GM12873 (cell line): Measurements from ENCODE around the gene SPSB2.

ENCODE experiments used
- CTCF ChIP-seq: IDR thresholded peaks from 2 replicates; pipeline ENCODE4 v1.5.1; 2012; ENCODE audit warnings: low read depth, mild to moderate bottlenecking, moderate library complexity, low read length, control low read depth; ENCODE audit not compliant: insufficient read depth; ENCODE audit errors: missing control alignments

Gene SPSB2

GRCh38 chr12:6904280-6905276 lies 31.5 kb upstream of the SPSB2 start, which contains the start of gene LRRC23:
LRRC23 (plus strand) TSS chr12:6904822; CDS start chr12:6905634, 812 bp downstream.
- TF ChIP-seq CTCF: no peak

GRCh38 chr12:6903722-6904121 lies 30.6 kb upstream of the SPSB2 start:
- no peak for TF ChIP-seq CTCF

DNA sequence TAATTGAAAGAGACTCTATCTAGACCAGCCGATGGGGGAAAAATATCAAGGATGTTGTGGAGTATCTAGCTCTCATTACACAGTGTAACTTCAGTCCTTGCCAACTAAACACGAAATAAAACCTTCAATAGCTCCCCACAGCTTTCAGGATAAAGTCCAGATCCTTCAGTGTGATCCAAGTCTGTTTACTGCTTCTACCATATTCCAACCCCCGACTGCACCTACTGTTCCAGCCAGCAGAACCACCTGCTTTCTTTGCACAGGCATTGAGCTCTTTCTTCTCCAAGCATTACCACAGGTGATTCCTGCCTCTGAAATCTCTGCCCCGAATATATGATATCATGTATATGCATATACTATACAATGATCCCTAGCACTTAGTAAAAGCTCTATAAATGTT lies 29.3 kb upstream of the SPSB2 start:
- no peak for TF ChIP-seq CTCF

DNA sequence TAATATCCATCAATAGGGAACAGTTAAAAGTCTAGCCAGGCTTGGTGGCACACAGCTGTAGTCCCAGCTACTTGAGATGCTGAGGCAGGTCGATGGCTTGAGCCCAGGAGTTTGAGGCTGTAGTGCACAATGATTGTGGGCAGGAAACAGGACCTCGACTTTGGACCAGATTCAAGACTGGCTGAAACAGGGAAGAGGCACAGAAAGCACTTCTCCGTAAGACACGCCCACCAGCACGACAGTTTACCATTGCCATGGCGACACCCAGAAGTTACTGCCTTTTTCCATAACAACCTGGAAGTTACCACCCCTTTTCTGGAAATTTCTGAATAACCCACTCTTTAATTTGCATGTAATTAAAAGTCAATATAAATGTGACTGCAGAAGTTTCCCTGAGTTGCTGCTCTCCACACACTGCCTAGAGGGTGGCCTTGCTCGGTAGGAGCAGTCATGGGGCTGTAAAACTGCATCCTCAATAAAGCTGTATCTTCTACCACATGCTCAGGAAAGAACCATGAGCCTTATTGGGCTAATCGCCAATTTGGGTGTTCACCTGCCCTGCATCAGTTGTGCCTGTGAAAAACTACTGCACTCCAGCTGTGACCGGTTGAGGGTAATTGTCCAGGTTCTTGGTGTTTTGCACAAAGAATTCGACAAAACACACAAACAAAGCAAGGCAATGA lies 26.9 kb upstream of the SPSB2 start:
- no peak for TF ChIP-seq CTCF

- TF ChIP-seq CTCF: no peak
Observed at GRCh38 chr12:6899427-6899826, 26.3 kb upstream of the SPSB2 start.

DNA sequence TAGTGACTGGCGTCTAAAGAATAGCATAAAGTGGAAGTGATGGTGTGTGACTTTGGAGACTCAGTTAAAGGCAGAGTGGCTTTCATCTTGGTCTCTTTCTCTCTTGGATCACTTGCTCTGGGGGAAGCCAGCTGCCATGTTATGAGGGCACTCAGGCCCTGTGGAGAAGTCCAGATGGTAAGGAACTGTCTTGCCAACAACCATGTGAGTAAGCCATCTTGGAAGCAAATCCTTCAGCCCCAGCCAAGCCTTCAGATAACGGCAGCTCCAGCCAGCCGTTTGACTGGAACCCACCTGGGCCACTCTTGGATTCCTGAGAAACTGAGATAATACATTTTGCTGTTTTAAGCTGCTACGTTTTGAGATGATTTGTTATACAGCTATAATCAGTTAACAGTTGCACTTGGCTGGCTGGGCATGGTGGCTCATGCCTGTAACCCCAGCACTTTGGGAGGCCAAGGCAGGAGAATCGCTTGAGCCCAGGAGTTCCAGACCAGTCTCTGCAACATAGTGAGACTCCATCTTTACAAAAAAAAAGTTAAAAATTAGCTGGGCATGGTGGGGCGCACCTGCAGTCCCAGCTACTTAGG lies 23.8 kb upstream of the SPSB2 start:
- no peak for TF ChIP-seq CTCF

DNA sequence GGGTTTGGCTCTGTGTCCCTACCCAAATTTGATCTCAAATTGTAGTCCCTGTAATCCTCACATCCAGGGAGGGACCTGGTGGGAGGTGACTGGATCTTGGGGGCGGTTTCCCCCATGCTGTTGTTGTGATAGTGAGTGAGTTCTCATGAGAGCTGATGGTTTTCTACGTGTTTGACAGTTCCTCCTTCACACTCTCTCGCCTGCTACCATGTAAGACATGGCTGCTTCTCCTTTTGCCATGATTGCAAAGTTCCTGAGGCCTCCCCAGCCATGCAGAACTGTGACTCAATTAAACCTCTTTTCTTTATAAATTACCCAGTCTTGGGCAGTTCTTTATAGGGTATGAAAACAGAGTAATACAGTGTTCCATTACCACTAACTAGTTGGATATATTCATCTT lies 21.2 kb upstream of the SPSB2 start:
- no peak for TF ChIP-seq CTCF
